NOMO-1 (cell line): ENCODE results near the gene LYPD3.
"Not testable (repeated sequence)": the region's sequence is repeated elsewhere in the genome, so short reads cannot be mapped to it uniquely, and the experiment has no call there.

ENCODE experiments used
- DNase-seq, 2 experiments: peaks; one replicate each; lab custom pipeline; 2025; ENCODE audit not compliant: unreplicated experiment in 2 of 2; lab: John Stamatoyannopoulos, UW

LYPD3 gene

GRCh38 chr19:43463381-43464133 is 1.9 kb downstream of the LYPD3 start:
- peak; percentile 94 to 96 for DNase-seq

- DNase-seq = no peak
Observed at GRCh38 chr19:43462785-43463380, 2.5 kb downstream of the LYPD3 start.

DNA sequence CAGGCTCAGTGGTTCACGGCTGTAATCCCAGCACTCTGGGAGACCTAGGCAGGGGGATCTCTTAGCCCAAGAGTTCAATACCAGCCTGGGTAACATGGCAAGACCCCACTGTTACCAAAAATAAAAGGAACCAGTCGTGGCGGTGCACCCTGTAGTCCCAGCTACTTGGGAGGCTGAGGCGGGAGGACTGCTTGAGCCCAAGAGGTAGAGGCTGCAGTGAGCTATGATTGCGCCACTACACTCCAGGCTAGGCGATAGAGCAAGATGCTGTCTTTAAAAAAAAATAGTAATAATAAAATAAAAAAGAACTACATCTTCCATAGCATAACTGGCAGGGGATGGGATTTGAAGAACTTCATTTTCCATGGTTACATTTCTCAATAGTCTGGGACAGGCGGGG is 3.0 kb downstream of the LYPD3 start:
- no peak for DNase-seq

DNA sequence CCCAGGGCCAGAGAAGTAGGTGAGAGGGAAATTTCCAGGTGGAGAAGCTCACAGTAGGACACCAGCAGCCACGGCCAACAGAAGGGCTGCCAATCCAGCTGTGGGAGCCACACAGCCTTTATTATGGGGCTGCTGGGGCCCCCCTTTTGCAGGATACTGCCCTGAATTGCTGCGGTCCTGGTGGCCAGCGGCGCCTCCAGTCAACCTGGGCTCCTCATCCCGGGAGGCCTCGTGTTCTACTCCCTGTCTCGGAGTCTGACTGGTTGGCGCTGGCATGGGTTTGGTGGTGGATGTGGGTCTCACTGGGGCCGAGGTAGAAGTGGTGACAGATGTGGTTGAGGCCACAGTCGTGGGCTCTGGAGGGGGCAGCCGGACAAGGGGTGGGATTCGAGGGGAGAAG is 4.1 kb downstream of the LYPD3 start:
- DNase-seq = no peak

- no peak for DNase-seq
Observed at GRCh38 chr19:43460362-43461016, 4.9 kb downstream of the LYPD3 start.

GRCh38 chr19:43457809-43458208 is 7.6 kb downstream of the LYPD3 start:
- no peak for DNase-seq

DNA sequence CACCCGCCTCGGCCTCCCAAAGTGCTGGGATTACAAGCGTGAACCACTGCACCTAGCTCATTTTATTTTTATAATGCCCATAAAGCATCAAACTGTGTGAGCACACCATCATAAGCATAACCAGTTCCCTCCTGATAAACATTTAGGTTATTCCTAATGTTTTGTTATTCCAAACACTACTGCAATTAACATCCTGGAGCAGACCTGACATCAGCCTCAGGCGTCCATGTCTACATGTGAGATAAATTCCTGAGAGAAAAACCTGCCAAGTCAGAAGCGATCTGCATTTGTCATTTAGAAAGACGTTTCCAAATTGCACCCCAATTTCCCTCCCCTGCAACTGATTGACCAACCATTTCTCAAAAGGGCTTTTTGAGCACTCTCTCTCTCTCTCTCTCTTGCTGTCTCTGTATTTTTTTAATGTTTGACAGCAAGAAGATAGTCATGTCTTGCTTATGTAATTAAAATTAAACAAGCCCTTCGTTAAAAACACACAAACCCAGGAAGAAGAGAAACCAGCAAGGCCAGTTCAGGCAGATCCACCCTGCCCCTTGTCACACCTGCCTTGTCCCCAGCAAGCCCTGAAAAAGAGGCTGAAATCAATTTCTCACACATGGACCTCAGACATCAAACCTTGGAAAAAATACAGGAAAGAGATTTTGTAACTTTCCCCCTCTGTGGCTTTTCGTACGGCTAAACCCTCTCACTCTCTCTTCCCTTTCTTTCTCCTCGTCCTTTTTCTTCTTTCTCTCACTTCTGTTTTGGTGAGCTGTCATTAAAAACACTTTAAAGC is 9.9 kb downstream of the LYPD3 start:
- peak; percentile 27 to 63 for DNase-seq

- no peak for DNase-seq
Observed at GRCh38 chr19:43454031-43454430, 11.4 kb downstream of the LYPD3 start.

GRCh38 chr19:43452582-43452981 is 12.8 kb downstream of the LYPD3 start:
- no peak for DNase-seq

DNA sequence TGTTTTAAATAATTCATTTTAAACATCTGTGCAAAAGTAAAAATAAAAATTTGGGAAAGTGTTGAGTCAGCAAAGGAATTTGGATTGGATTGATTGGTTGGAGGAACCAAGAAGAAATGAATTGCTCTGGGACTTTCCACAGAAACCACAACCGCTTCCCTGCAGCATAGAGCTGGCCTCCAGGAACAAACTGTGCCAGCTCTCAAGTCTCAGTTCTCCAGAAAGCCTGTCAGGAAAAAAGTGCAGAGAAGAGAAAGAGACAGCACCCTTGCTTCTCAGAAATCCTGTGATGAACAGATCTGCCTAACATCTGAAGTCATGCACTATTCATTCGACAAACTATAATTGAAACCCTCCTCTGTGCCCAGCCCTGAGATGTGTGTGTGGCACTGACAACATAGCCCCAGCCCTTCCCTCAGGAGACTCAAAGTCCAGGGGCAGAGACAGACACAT is 14.8 kb downstream of the LYPD3 start:
- DNase-seq = no peak

DNA sequence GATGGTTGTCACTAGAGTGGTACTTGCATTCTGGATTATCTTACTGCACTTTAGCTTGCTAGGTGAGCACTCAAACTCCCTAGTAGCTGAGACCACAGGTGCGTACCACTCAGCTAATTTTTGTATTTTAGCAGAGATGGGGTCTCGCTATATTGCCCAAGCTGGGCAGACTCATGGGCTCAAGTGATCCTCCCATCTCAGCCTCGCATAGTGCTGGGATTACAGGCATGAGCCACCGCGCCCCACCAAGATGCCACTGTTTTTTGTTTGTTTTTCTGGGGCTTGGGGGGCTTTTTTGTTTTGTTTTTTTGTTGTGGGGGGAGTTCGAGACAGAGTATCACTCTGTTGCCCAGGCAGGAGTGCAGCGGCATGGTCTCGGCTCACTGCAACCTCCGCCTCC is 17.8 kb downstream of the LYPD3 start:
- DNase-seq = no peak

- peak in 1 of 2 experiments; percentile 75 for DNase-seq
Observed at GRCh38 chr19:43446746-43447489, 18.5 kb downstream of the LYPD3 start.

DNA sequence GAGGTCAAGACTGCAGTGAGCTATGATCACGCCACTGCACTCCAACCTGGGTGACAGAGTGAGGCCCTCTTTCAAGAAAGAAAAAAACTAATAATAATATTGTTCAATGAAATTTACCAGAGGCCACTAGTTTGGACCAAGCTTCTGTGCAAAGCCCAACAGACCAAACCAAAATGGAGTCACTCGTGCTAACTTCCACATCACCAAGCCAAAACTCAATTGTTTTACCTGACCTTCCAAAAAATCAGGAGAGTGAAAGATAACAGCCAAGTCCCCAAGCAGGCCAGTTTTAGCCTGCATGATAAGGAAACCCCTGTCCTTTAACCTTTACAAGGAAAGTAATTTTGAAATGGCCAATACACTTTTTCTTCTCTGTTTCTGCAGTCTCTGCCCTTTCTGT is 20.0 kb downstream of the LYPD3 start:
- DNase-seq = no peak

- DNase-seq = peak; percentile 47 to 50
Observed at GRCh38 chr19:43444531-43445287, 20.7 kb downstream of the LYPD3 start.

DNA sequence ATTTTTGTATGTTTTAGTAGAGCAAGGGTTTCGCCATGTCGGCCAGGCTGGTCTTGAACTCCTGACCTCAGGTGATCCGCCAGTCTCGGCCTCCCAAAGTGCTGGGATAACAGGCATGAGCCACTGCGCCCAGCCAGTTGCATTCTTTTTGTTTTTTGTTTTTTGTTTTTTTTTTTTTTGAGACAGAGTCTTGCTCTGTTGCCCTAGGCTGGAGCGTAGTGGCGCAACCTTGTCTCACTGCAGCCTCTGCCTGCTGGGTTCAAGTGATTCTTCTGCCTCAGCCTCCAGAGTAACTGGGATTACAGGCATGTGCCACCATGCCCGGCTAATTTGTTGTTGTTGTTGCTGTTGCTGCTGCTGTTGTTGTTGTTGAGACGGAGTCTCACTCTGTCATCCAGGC is 21.3 kb downstream of the LYPD3 start:
- not testable (repeated sequence) for DNase-seq

DNA sequence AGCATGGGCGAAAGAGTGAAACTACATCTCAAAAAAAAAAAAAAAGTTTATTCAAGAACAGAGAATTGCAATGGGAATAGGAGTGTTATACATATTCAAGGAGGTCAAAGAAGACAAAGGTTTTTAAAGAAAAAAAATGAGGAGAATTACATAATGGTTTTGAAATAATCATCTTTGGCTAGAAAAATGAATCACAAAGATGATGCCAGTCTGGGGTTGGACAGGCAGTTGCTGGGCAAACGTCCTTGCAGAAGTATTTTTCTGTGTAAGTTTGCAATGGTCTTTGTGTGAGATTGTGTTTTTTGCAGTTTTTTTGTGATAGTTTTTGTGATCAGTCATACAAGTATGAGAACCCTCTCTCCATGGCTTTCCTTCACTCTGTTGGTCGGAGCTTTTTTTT is 23.7 kb downstream of the LYPD3 start:
- peak in 1 of 2 experiments; percentile 29 for DNase-seq

GRCh38 chr19:43439709-43440063 is 25.7 kb downstream of the LYPD3 start:
- no peak for DNase-seq

- peak; percentile 51 to 63 for DNase-seq
Observed at GRCh38 chr19:43439032-43439708, 26.2 kb downstream of the LYPD3 start.
